Measurements from ENCODE around the gene KCNG3.

KCNG3 gene

DNA sequence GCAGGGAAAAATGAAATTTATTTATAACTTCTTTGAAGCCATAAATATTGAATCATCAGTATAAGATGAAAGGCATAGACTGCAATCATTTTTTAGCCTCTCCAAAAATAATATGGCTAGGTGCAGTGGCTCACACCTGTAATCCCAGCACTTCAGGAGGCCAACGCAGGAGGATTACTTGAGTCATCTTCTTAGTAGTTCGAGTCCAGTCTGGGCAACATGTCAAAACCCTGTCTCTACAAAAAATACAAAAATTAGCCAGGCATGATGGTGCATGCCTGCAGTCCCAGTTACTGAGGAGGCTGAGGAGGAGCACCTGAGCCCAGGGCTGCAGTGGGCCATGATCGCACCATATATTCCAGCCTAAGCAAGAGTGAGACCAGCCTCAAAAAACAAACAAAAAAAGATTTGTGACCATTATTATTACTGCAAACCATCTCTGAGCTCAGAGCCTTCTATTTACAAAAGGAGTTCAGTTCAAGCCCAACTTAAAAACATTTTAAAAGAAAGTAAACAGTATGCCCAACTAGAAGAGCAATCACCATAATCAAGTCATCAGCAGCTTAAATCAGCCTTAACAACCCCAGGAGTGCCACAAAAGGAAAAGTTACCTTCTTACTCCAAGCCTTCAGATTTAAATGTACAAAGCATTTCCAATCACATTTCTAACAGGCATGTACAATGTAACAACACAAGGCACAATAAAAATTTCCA lies 37.5 kb downstream of the KCNG3 start:
- TF ChIP-seq CTCF (conservative IDR thresholded peaks at IDR 0.05) (no peak), ZFX (IDR thresholded peaks at IDR 0.05) (no peak)
- H3K27ac ChIP-seq, result no peak overlapping the region

GRCh38 chr2:42452545-42452944 lies 41.2 kb downstream of the KCNG3 start:
- H3K27ac ChIP-seq, result no peak overlapping the region

GRCh38 chr2:42450136-42450535 lies 43.6 kb downstream of the KCNG3 start:
- TF ChIP-seq ZFX (IDR thresholded peaks at IDR 0.05) (no peak), CTCF (conservative IDR thresholded peaks at IDR 0.05) (no peak)
- no peak overlapping the region for H3K27ac ChIP-seq

More at GRCh38 chr2:42452545-42452944, 41.2 kb downstream of the KCNG3 start:
- TF ChIP-seq CTCF (conservative IDR thresholded peaks at IDR 0.05), result no peak
- TF ChIP-seq ZFX (IDR thresholded peaks at IDR 0.05), result no peak

DNA sequence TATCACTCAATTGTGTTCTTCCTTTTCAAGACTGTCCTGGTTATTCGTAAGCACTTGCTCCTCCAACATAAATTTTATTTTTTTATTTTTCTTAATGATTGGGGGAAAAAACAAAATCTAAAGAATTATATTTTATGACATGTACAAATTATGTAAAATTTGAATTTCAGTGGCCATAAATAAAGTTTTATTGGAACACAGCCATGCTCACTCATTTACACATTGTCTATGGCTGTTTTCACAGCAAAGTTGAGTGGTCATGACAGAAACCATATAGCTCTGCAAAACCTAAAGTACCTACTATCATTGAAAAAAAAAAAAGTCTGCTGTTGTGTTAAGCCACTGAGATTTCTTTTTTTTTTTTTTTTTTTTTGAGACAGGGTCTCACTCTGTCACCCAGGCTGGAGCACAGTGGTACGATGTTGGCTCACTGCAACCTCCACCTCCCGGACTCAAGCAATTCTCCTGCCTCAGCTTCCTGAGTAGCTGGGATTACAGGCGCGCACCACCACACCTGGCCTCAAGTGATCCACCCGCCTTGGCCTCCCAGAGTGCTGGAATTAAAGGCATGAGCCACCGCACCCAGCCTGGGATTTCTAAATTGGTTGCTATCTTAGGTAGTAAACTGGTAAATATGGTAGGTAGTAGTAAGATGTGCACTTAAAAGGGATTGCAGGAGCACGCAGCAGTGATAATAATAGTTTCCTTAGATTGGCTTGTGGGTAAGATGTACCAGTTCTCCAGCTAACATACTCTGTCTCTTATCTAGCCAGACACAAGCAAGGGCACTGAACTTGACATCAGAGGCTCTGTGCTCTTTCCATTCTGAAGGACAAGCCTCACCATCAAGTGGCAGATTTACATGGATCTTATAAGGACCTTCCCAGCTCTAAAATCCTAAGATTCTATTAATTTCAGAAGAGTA lies 44.4 kb downstream of the KCNG3 start:
- TF ChIP-seq ZFX (IDR thresholded peaks at IDR 0.05), result no peak
- TF ChIP-seq CTCF (conservative IDR thresholded peaks at IDR 0.05), result no peak
- no peak overlapping the region for H3K27ac ChIP-seq

DNA sequence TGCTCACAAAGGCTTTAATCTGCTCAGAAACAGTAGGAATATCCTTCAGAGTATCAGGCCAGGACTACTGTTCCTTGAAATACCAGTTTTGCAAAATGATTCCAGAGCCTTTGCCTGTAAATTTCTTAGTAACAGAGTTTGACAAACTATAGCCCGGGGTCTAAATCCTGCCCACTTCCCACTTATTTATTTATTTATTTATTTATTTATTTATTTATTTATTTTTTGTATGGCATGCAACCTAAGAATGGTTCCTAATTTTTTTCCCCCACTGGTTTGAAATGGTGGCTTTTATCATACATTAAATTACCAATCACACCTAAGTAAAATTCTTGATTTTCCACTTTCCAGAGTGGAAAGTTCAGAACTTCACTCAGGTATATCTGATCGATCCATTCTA lies 45.6 kb downstream of the KCNG3 start:
- no peak overlapping the region for H3K27ac ChIP-seq
- TF ChIP-seq CTCF (conservative IDR thresholded peaks at IDR 0.05) (no peak), ZFX (IDR thresholded peaks at IDR 0.05) (no peak)

GRCh38 chr2:42446503-42447271 lies 47.1 kb downstream of the KCNG3 start:
- TF ChIP-seq ZFX (IDR thresholded peaks at IDR 0.05) (no peak), CTCF (conservative IDR thresholded peaks at IDR 0.05) (no peak)
- H3K27ac ChIP-seq, result no peak overlapping the region
